Karpas-422 (cell line): ENCODE results near the gene MICOS13. TPM values are rescaled to one million over a fixed set of nuclear protein-coding genes. Genes with fewer than 3 reads are reported as not detected.

Experiments used
- DNase-seq: peaks from one replicate; pipeline ENCODE4 v3.0.0-alpha.2; 2015
- H2AFZ ChIP-seq: fragments of 200-600 bp; sonication (generic); 2 replicates; pipeline ENCODE4 v1.6.1; 2014; ENCODE audit warnings: antibody characterized with exemption, low read length, mixed read lengths
- H3K27ac ChIP-seq: fragments of 200-600 bp; sonication (generic); 2 replicates; pipeline ENCODE4 v1.5.1; 2014; ENCODE audit warnings: mild to moderate bottlenecking, low read length, moderate library complexity
- H3K27me3 ChIP-seq: fragments of 200-600 bp; sonication (generic); 2 replicates; pipeline ENCODE4 v1.6.1; 2014; ENCODE audit warnings: low read length, mixed read lengths
- H3K36me3 ChIP-seq: fragments of 200-600 bp; sonication (generic); 2 replicates; pipeline ENCODE4 v1.6.1; 2014; ENCODE audit warnings: low read length, mixed read lengths; ENCODE audit not compliant: insufficient read depth
- H3K4me1 ChIP-seq: fragments of 200-600 bp; sonication (generic); 2 replicates; pipeline ENCODE4 v1.6.1; 2014; ENCODE audit warnings: mild to moderate bottlenecking, low read length, mixed read lengths
- H3K4me2 ChIP-seq: fragments of 200-600 bp; sonication (generic); 2 replicates; pipeline ENCODE4 v1.6.1; 2014; ENCODE audit warnings: low read length, low read depth, mild to moderate bottlenecking; ENCODE audit not compliant: poor library complexity, severe bottlenecking
- H3K4me3 ChIP-seq: fragments of 200-600 bp; sonication (generic); 2 replicates; pipeline ENCODE4 v1.5.1; 2014; ENCODE audit warnings: mild to moderate bottlenecking, antibody characterized with exemption, low read length, mixed read lengths
- H3K79me2 ChIP-seq: fragments of 200-600 bp; sonication (generic); 2 replicates; pipeline ENCODE4 v1.6.1; 2014; ENCODE audit warnings: mild to moderate bottlenecking, low read length, mixed read lengths
- H3K9ac ChIP-seq: fragments of 200-600 bp; sonication (generic); 2 replicates; pipeline ENCODE4 v1.6.0; 2014; ENCODE audit warnings: low read length
- H3K9me2 ChIP-seq: fragments of 200-600 bp; sonication (generic), shearing (Covaris generic); replicated peaks from 2 replicates; pipeline ENCODE4 v1.6.0; 2014; ENCODE audit warnings: mild to moderate bottlenecking, low read length, moderate library complexity; ENCODE audit not compliant: insufficient read depth
- H3K9me3 ChIP-seq: fragments of 300-700, 200-600 bp; sonication (generic); 2 replicates; pipeline ENCODE4 v1.6.1; 2014; ENCODE audit warnings: low read length, mixed read lengths
- H4K20me1 ChIP-seq: fragments of 200-600 bp; sonication (generic); 2 replicates; pipeline ENCODE4 v1.6.1; 2014; ENCODE audit warnings: mild to moderate bottlenecking, antibody characterized with exemption, low read length, low read depth; ENCODE audit not compliant: insufficient read depth
- total RNA-seq: library from RNA; depleted of rRNA; stranded (reverse); fragments of >200 nt; shearing (Covaris generic); gene quantifications from 2 replicates; pipeline ENCODE4 v1.2.3, GENCODE V29; 2014; ENCODE audit warnings: low replicate concordance; rRNA removed

Gene MICOS13
- total RNA-seq, 1 experiment from 2014 or later, result 63.4 TPM

DNA sequence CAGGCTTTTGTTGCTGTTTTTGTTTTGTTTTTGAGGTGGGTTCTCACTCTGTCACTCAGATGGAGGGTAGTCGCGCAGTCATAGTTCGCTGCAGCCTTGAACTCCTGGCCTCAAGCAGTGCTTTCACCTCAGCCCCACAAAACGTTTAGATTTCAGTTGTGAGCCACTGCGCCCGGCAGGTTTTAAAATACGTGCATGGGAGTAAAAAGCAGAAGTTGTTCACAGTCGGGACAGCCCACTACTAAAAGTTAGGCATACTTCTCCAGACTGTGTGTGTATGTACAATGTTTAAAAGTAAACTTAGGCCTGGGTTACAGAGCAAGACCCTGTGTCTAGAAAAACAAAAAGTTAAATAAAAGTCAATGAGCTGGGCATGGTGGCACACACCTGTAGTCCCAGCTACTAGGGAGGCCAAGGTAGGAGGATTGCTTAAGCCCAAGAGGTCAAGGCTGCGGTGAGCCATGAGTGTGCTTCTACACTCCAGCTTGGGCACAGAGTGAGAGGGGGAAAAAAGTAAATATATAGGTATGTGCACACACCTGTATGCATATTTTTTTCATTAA, 51.3 kb downstream of the MICOS13 start:
- no peak for DNase-seq
- Histone ChIP-seq H3K4me2 (no peak overlapping the region), H3K9me2 (no peaks in the 10 kb centered on the region), H3K9ac (no peak overlapping the region), H4K20me1 (peaks cover 90% of the 10 kb centered on the region), H3K4me1 (peaks cover 44% of the 10 kb centered on the region), H3K36me3 (peaks cover 70% of the 10 kb centered on the region), H3K27ac (no peak overlapping the region), H3K27me3 (no peaks in the 10 kb centered on the region), H3K79me2 (peaks cover 98% of the 10 kb centered on the region), H3K9me3 (no peaks in the 10 kb centered on the region), H3K4me3 (no peak overlapping the region), H2AFZ (no peak overlapping the region)

DNA sequence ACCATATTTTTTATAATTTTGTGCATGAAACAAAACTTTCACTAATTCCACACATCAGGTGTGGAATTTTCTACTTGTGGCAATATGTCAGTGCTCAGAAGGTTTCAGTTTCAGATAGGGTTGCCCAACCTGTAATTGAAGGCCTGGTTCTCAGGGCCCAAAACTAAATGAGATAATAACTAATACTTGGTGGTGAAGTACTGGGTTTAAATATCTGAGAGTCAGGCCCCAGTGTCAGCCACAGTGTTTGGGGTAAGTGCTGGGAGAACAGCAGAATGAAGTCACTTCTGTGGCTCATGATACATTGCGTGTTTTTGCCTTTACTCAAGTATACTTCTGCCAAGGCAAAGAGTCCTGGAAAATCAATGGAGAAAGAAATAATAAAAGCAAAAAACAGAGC, 51.9 kb downstream of the MICOS13 start:
- no peak overlapping the region for H2AFZ ChIP-seq
- DNase-seq, result no peak
- peaks cover 44% of the 10 kb centered on the region for H3K4me1 ChIP-seq
- no peak overlapping the region for H3K4me3 ChIP-seq
- no peaks in the 10 kb centered on the region for H3K9me2 ChIP-seq
- H4K20me1 ChIP-seq, result peaks cover 92% of the 10 kb centered on the region
- no peak overlapping the region for H3K27ac ChIP-seq
- H3K9ac ChIP-seq, result no peak overlapping the region
- no peaks in the 10 kb centered on the region for H3K9me3 ChIP-seq
- no peaks in the 10 kb centered on the region for H3K27me3 ChIP-seq
- peaks cover 67% of the 10 kb centered on the region for H3K36me3 ChIP-seq
- no peak overlapping the region for H3K4me2 ChIP-seq
- H3K79me2 ChIP-seq, result peaks cover 98% of the 10 kb centered on the region

Other genes starting within 250 kb of the MICOS13 start
- gene ZNRF4, start 225.1 kb downstream of the MICOS13 start, total RNA-seq, result not detected in 2 replicates
- gene TINCR, start 112.6 kb downstream of the MICOS13 start, total RNA-seq, result 0.04 TPM in 1 of 2 replicates, not detected in the other
- 40.3 and 52.7 TPM in 2 replicates for gene SAFB2, start 57.7 kb downstream of the MICOS13 start, total RNA-seq
- 53.0 and 92.9 TPM in 2 replicates for gene SAFB, start 57.4 kb downstream of the MICOS13 start, total RNA-seq
- gene HSD11B1L, start 511 bp upstream of the MICOS13 start, total RNA-seq, result 6.9 and 9.0 TPM in 2 replicates
- 3,189 and 3,229 TPM in 2 replicates for gene RPL36, start 9.8 kb upstream of the MICOS13 start, total RNA-seq
- gene LONP1, start 39.6 kb upstream of the MICOS13 start, total RNA-seq, result 65.7 and 165 TPM in 2 replicates
- gene CATSPERD, start 40.1 kb upstream of the MICOS13 start, total RNA-seq, result not detected in 2 replicates
- gene PRR22, start 104.2 kb upstream of the MICOS13 start, total RNA-seq, result 0.29 TPM in 1 of 2 replicates, not detected in the other
- gene DUS3L, start 110.6 kb upstream of the MICOS13 start, total RNA-seq, result 21.7 and 34.0 TPM in 2 replicates
- gene NRTN, start 124.6 kb upstream of the MICOS13 start, total RNA-seq, result not detected in 2 replicates
- gene FUT6, start 159.2 kb upstream of the MICOS13 start, total RNA-seq, result not detected in 2 replicates
- gene FUT3, start 170.9 kb upstream of the MICOS13 start, total RNA-seq, result not detected in 2 replicates
- not detected in 2 replicates for gene FUT5, start 190.0 kb upstream of the MICOS13 start, total RNA-seq
- gene NDUFA11, start 223.3 kb upstream of the MICOS13 start, total RNA-seq, result 217 and 384 TPM in 2 replicates
- gene VMAC, start 224.4 kb upstream of the MICOS13 start, total RNA-seq, result 8.9 and 19.8 TPM in 2 replicates
- gene CAPS, start 233.7 kb upstream of the MICOS13 start, total RNA-seq, result 3.8 and 17.8 TPM in 2 replicates